HG03521 (cell line): ENCODE data around the gene COBL.

Experiments
- ATAC-seq: cut with Tn5 transposase; IDR thresholded peaks from one replicate; pipeline ENCODE4 v1.9.1; 2021; ENCODE audit warnings: mild to moderate bottlenecking, moderate library complexity; ENCODE audit not compliant: unreplicated experiment

Gene COBL

GRCh38 chr7:51064688-51065087, 251.9 kb downstream of the COBL start:
- no peak for ATAC-seq

- no peak for ATAC-seq
Observed at GRCh38 chr7:51062222-51062987, 254.2 kb downstream of the COBL start.

GRCh38 chr7:51060536-51060935, 256.1 kb downstream of the COBL start:
- ATAC-seq, result no peak

- ATAC-seq, result no peak
Observed at GRCh38 chr7:51059504-51060142, 257.0 kb downstream of the COBL start.

- no peak for ATAC-seq
Observed at GRCh38 chr7:51058764-51059163, 257.8 kb downstream of the COBL start.

GRCh38 chr7:51055039-51055840, 261.4 kb downstream of the COBL start:
- ATAC-seq, result no peak

GRCh38 chr7:51054231-51054630, 262.4 kb downstream of the COBL start:
- ATAC-seq, result no peak

- no peak for ATAC-seq
Observed at GRCh38 chr7:51053160-51053925, 263.3 kb downstream of the COBL start.

GRCh38 chr7:51046482-51046881, 270.1 kb downstream of the COBL start:
- no peak for ATAC-seq

- ATAC-seq, result no peak
Observed at GRCh38 chr7:51046103-51046466, 270.5 kb downstream of the COBL start.

GRCh38 chr7:51045319-51046102, 271.1 kb downstream of the COBL start:
- ATAC-seq, result no peak

- ATAC-seq, result no peak
Observed at GRCh38 chr7:51043461-51043860, 273.1 kb downstream of the COBL start.

- ATAC-seq, result no peak
Observed at GRCh38 chr7:51040787-51041186, 275.8 kb downstream of the COBL start.

GRCh38 chr7:51038573-51038972, 278.0 kb downstream of the COBL start:
- no peak for ATAC-seq

GRCh38 chr7:51035716-51036115, 280.9 kb downstream of the COBL start:
- ATAC-seq, result no peak

- no peak for ATAC-seq
Observed at GRCh38 chr7:51034521-51035264, 281.9 kb downstream of the COBL start.

GRCh38 chr7:51033727-51034520, 282.7 kb downstream of the COBL start:
- no peak for ATAC-seq

- no peak for ATAC-seq
Observed at GRCh38 chr7:51031791-51032515, 284.7 kb downstream of the COBL start.
